Measurements from ENCODE around the gene RNF212B. TPM values are rescaled to one million over a fixed set of nuclear protein-coding genes. Genes with fewer than 3 reads are reported as not detected.

The RNF212B gene
- total and polyA plus RNA-seq, 2 of the 13 experiments (the other 11 are each of a cell fraction or from before 2014, with no cell fraction given) = 0.05 TPM; not detected in 1

- TF ChIP-seq CENPBD1 (CRISPR knock-in tag; IDR thresholded peaks at IDR 0.05; ENCODE audit: borderline replicate concordance, low read depth) (no peak), ZNF556 (CRISPR knock-in tag; IDR thresholded peaks at IDR 0.05; ENCODE audit: borderline replicate concordance) (peak; percentile 82; the same call in 1 of the 2 replicates), MBD4 (IDR thresholded peaks at IDR 0.05; ENCODE audit: borderline replicate concordance, low read length) (no peak), HHEX (CRISPR knock-in tag; IDR thresholded peaks at IDR 0.05) (no peak), DMTF1 (CRISPR knock-in tag; IDR thresholded peaks at IDR 0.05) (no peak), ESRRA (CRISPR knock-in tag; IDR thresholded peaks at IDR 0.05; ENCODE audit: low read depth) (no peak), ZNF335 (CRISPR knock-in tag; IDR thresholded peaks at IDR 0.05) (no peak), ZNF18 (CRISPR knock-in tag; IDR thresholded peaks at IDR 0.05; ENCODE audit: insufficient replicate concordance) (no peak), ZBTB46 (CRISPR knock-in tag; IDR thresholded peaks at IDR 0.05; ENCODE audit: borderline replicate concordance) (0 out of 2 replicates have a peak, but pooled peaks have one; percentile 51), PAX8 (CRISPR knock-in tag; IDR thresholded peaks at IDR 0.05; ENCODE audit: borderline replicate concordance) (peak; percentile 69; the same call in 1 of the 2 replicates), ZBTB7B (CRISPR knock-in tag; IDR thresholded peaks at IDR 0.05) (no peak), HBP1 (CRISPR knock-in tag; IDR thresholded peaks at IDR 0.05; ENCODE audit: low read depth) (no peak), KDM4B (CRISPR knock-in tag; IDR thresholded peaks at IDR 0.05) (no peak), ZUFSP (CRISPR knock-in tag; IDR thresholded peaks at IDR 0.05; ENCODE audit: borderline replicate concordance) (no peak), ZNF772 (CRISPR knock-in tag; IDR thresholded peaks at IDR 0.05) (no peak), TFDP1 (CRISPR knock-in tag; IDR thresholded peaks at IDR 0.05; ENCODE audit: borderline replicate concordance) (peak; percentile 96), SAP130 (CRISPR knock-in tag; IDR thresholded peaks at IDR 0.05; ENCODE audit: low read depth) (peak; percentile 79), FOXM1 (CRISPR knock-in tag; IDR thresholded peaks at IDR 0.05) (no peak)
Observed at GRCh38 chr14:23237772-23238594, at the start of gene RNF212B (continued).

Measured in HepG2 (cell line).